CD14-positive monocyte (primary cell): ENCODE results near the gene TSPAN12. TPM values are rescaled to one million over a fixed set of nuclear protein-coding genes. Genes with fewer than 3 reads are reported as not detected.

ENCODE experiments used
- DNase-seq, 3 donors: peaks; one replicate each; pipeline ENCODE4 v3.0.0-alpha.2; 2011 to 2022
- H2AFZ ChIP-seq: 2 replicates; pipeline ENCODE4 v1.6.0; 2012; ENCODE audit warnings: mild to moderate bottlenecking, low read depth, low read length, inconsistent platforms; ENCODE audit not compliant: insufficient read depth, poor library complexity, severe bottlenecking
- H3K27ac ChIP-seq, 2 donors: 1 replicate in 1 of 2; 2 replicates in 1 of 2; pipeline ENCODE4 v1.5.1; 2012 to 2013; ENCODE audit warnings: low read length in 2 of 2, control low read depth in 1 of 2, inconsistent platforms in 1 of 2, low read depth in 1 of 2, mild to moderate bottlenecking in 1 of 2
- H3K27me3 ChIP-seq, 2 donors: one replicate each; pipeline versions ENCODE4 v1.6.0 to v1.6.1; 2011 to 2013; ENCODE audit warnings: low read length in 2 of 2; ENCODE audit not compliant: control insufficient read depth in 2 of 2, insufficient read depth in 2 of 2
- H3K36me3 ChIP-seq, 2 donors: replicated peaks in 1 of 2; 1 replicate in 1 of 2; 2 replicates in 1 of 2; pipeline versions ENCODE4 v1.5.1 to v1.6.1; 2012 to 2013; ENCODE audit warnings: low read length in 2 of 2, control low read depth in 1 of 2, inconsistent platforms in 1 of 2, mild to moderate bottlenecking in 1 of 2; ENCODE audit not compliant: insufficient read depth in 2 of 2, control insufficient read depth in 1 of 2
- H3K4me1 ChIP-seq, 2 donors: 1 replicate in 1 of 2; 2 replicates in 1 of 2; pipeline versions ENCODE4 v1.5.1 to v1.6.1; 2012 to 2013; ENCODE audit warnings: low read length in 2 of 2, control low read depth in 1 of 2, inconsistent platforms in 1 of 2, mild to moderate bottlenecking in 1 of 2, moderate library complexity in 1 of 2; ENCODE audit not compliant: insufficient read depth in 2 of 2, control insufficient read depth in 1 of 2
- H3K4me2 ChIP-seq: replicated peaks from 2 replicates; pipeline ENCODE3; 2012; ENCODE audit warnings: low read length, moderate library complexity, mild to moderate bottlenecking; ENCODE audit not compliant: poor library complexity, severe bottlenecking; ENCODE audit errors: extremely low read depth
- H3K4me3 ChIP-seq, 3 experiments: fragments of 200-600 bp in 1 of 3; sonication (generic) in 1 of 3; replicated peaks in 1 of 3; 1 replicate in 2 of 3; 2 replicates in 1 of 3; pipeline ENCODE4 v1.5.1; 2011 to 2013; ENCODE audit warnings: low read length in 3 of 3, mild to moderate bottlenecking in 3 of 3, control low read depth in 2 of 3, low read depth in 2 of 3, inconsistent platforms in 1 of 3, moderate library complexity in 1 of 3
- H3K79me2 ChIP-seq: 2 replicates; pipeline ENCODE4 v1.6.0; 2012; ENCODE audit warnings: mild to moderate bottlenecking, control low read depth, inconsistent platforms, low read length, moderate library complexity; ENCODE audit not compliant: insufficient read depth
- H3K9ac ChIP-seq: 2 replicates; pipeline ENCODE4 v1.6.0; 2017; ENCODE audit warnings: low read length, mild to moderate bottlenecking; ENCODE audit not compliant: insufficient read depth, poor library complexity, severe bottlenecking
- H3K9me3 ChIP-seq, 2 donors: replicated peaks in 1 of 2; 1 replicate in 1 of 2; 2 replicates in 1 of 2; pipeline versions ENCODE4 v1.5.1 to v1.6.1; 2012 to 2013; ENCODE audit warnings: low read length in 2 of 2, control low read depth in 1 of 2; ENCODE audit not compliant: control insufficient read depth in 1 of 2, insufficient read depth in 1 of 2
- H4K20me1 ChIP-seq: 2 replicates; pipeline ENCODE4 v1.6.0; 2012; ENCODE audit warnings: mild to moderate bottlenecking, low read length, control low read depth, moderate library complexity; ENCODE audit not compliant: insufficient read depth
- H3K27ac Mint-ChIP-seq, 7 donors: one replicate each; pipeline ENCODE4 v1.8.0; 2020; ENCODE audit warnings: mild to moderate bottlenecking in 7 of 7, mixed read lengths in 7 of 7, moderate library complexity in 6 of 7, inconsistent platforms in 2 of 7
- H3K27me3 Mint-ChIP-seq, 3 donors: one replicate each; pipeline ENCODE4 v1.8.0; 2021 to 2022; ENCODE audit warnings: low read depth in 3 of 3, mild to moderate bottlenecking in 3 of 3, mixed read lengths in 3 of 3, moderate library complexity in 3 of 3, inconsistent platforms in 1 of 3
- H3K36me3 Mint-ChIP-seq, 2 donors: one replicate each; pipeline ENCODE4 v1.8.0; 2020; ENCODE audit warnings: mixed read lengths in 2 of 2, inconsistent platforms in 1 of 2, mild to moderate bottlenecking in 1 of 2
- H3K4me1 Mint-ChIP-seq: one replicate; pipeline ENCODE4 v1.8.0; 2020; ENCODE audit warnings: mild to moderate bottlenecking, mixed read lengths
- H3K4me3 Mint-ChIP-seq, 2 donors: one replicate each; pipeline ENCODE4 v1.8.0; 2020; ENCODE audit warnings: mild to moderate bottlenecking in 2 of 2, mixed read lengths in 2 of 2, moderate library complexity in 1 of 2
- H3K9me3 Mint-ChIP-seq, 7 donors: one replicate each; pipeline ENCODE4 v1.8.0; 2020 to 2022; ENCODE audit warnings: mixed read lengths in 7 of 7, mild to moderate bottlenecking in 6 of 7, moderate library complexity in 6 of 7, inconsistent platforms in 2 of 7
- WGBS: methylation state at CpG from one replicate; pipeline ENCODE4 v1.1.5; 2013; ENCODE audit warnings: missing lambda C conversion rate; ENCODE audit not compliant: insufficient coverage; 5-methylcytosine and 5-hydroxymethylcytosine counted together
- intact Hi-C, 2 donors: fragments of 100-400 bp; cut with micrococcal nuclease; formaldehyde crosslinking; loops; one replicate each; pipeline versions ENCODE4 v1.15.0 to v1.15.1; 2023
- polyA plus RNA-seq, 3 donors: library from polyadenylated mRNA; depleted of rRNA in 1 of 3; unstranded in 2 of 3; stranded (reverse) in 1 of 3; fragments of 300-500 nt in 2 of 3; fragments of >200 nt in 1 of 3; fragmentation: Illumina TruSeq in 2 of 3; gene quantifications; 1 replicate in 2 of 3; 2 replicates in 1 of 3; pipeline ENCODE4 v1.2.3, GENCODE V29; 2012 to 2021
- TF ChIP-seq, protein P1 (sequence below): fragments of 200-600 bp; IDR thresholded peaks from one replicate; pipeline ENCODE4 v1.8.0; 2022; ENCODE audit warnings: antibody characterized with exemption, mild to moderate bottlenecking

TSPAN12 gene
- polyA plus RNA-seq, 3 donors, result not detected

DNA sequence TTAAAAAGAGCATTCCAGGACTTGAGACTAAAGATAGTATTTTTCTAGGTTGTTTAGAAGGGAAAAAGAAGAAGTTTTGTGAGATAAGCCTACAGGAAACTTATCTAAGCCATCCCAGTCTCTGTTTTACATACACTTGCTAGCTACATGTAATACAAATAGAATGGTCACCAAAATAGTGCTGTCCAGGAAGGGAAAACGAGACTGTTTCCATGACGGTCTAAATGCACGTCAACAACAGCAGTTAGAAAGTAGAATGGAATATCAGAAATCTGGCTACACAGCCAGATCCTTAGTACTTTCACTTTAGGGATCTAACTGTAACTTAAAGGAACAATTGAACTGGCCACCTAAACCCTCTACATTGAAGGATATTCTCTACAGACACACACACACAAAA is 117.6 kb downstream of the TSPAN12 start:
- Histone ChIP-seq H4K20me1 (no peaks in the 10 kb centered on the region), H3K9me3 (no peaks in the 10 kb centered on the region), H3K36me3 (no peaks in the 10 kb centered on the region), H3K9ac (no peak overlapping the region), H3K4me3 (no peak overlapping the region), H2AFZ (no peak overlapping the region), H3K4me1 (no peaks in the 10 kb centered on the region), H3K79me2 (no peaks in the 10 kb centered on the region), H3K27ac (no peak overlapping the region), H3K4me2 (no peak overlapping the region), H3K27me3 (no peaks in the 10 kb centered on the region)
- intact Hi-C loops, result no loop called here
- Mint-ChIP-seq H3K4me1 (no peaks in the 10 kb centered on the region), H3K4me3 (no peak overlapping the region), H3K27ac (no peak overlapping the region), H3K36me3 (no peaks in the 10 kb centered on the region), H3K27me3 (peaks cover 0 to 10% (median 10%) of the 10 kb centered on the region in 3 donors), H3K9me3 (no peaks in the 10 kb centered on the region)
- no CpG with 5 or more reads among the region's 3 CpGs for whole genome bisulfite sequencing
- no peak for DNase-seq
- TF ChIP-seq, protein P1, sequence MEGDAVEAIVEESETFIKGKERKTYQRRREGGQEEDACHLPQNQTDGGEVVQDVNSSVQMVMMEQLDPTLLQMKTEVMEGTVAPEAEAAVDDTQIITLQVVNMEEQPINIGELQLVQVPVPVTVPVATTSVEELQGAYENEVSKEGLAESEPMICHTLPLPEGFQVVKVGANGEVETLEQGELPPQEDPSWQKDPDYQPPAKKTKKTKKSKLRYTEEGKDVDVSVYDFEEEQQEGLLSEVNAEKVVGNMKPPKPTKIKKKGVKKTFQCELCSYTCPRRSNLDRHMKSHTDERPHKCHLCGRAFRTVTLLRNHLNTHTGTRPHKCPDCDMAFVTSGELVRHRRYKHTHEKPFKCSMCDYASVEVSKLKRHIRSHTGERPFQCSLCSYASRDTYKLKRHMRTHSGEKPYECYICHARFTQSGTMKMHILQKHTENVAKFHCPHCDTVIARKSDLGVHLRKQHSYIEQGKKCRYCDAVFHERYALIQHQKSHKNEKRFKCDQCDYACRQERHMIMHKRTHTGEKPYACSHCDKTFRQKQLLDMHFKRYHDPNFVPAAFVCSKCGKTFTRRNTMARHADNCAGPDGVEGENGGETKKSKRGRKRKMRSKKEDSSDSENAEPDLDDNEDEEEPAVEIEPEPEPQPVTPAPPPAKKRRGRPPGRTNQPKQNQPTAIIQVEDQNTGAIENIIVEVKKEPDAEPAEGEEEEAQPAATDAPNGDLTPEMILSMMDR, result no peak

DNA sequence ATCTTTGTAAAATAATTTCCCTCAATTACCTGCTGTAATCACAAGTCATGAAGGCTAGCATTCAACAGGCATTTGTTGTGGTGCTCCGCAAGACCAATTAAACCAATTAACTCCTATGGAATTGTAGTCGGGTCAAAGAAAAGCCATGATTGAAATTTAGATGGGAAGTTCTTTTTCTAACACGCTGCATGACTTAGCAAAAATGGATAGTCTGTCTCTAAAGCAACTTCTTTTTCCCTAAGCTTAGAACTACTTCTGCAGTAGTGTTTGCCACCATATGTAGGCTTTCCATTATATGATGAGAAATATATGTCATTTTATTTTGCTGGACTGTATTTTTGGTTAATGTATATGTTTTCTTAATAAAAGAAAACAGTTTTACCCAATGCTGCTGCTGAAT is 119.1 kb downstream of the TSPAN12 start:
- H3K9me3 ChIP-seq, result no peaks in the 10 kb centered on the region
- intact Hi-C loops, result no loop called here
- Mint-ChIP-seq H3K27me3 (peaks cover 0 to 14% (median 10%) of the 10 kb centered on the region in 3 donors), H3K9me3 (no peaks in the 10 kb centered on the region), H3K4me1 (no peaks in the 10 kb centered on the region), H3K36me3 (no peaks in the 10 kb centered on the region), H3K27ac (no peak overlapping the region), H3K4me3 (no peak overlapping the region)
- H3K9ac ChIP-seq, result no peak overlapping the region
- DNase-seq, result no peak
- WGBS, result no CpG with 5 or more reads among the region's 3 CpGs
- no peaks in the 10 kb centered on the region for H3K27me3 ChIP-seq
- H3K4me3 ChIP-seq, result no peak overlapping the region
- H3K4me1 ChIP-seq, result no peaks in the 10 kb centered on the region
- no peaks in the 10 kb centered on the region for H3K36me3 ChIP-seq
- no peaks in the 10 kb centered on the region for H4K20me1 ChIP-seq
- no peak overlapping the region for H3K4me2 ChIP-seq
- no peaks in the 10 kb centered on the region for H3K79me2 ChIP-seq
- TF ChIP-seq, protein P1, result no peak
- no peak overlapping the region for H3K27ac ChIP-seq
- H2AFZ ChIP-seq, result no peak overlapping the region

Other genes with a start within 250 kb of the TSPAN12 start
- 10 to 100 TPM; 22.3 to 26.9 (median 25.9) TPM for gene ING3, start 92.6 kb upstream of the TSPAN12 start, polyA plus RNA-seq
- 10 to 100 TPM in 2 of 3 donors, 1 to 10 TPM in 1; 9.8 to 30.0 (median 20.4) TPM for gene CPED1, start 130.6 kb upstream of the TSPAN12 start, polyA plus RNA-seq